Fibroblast of skin of left quadriceps (primary cell): ENCODE data around the gene XYLT1.

Source experiments
- DNase-seq, 2 experiments: peaks; one replicate each; pipeline ENCODE4 v3.0.0-alpha.2; 2013; ENCODE audit warnings: low read depth in 2 of 2

The XYLT1 gene

GRCh38 chr16:17373533-17373932, 97.2 kb downstream of the XYLT1 start:
- no peak for DNase-seq

GRCh38 chr16:17372386-17372785, 98.4 kb downstream of the XYLT1 start:
- DNase-seq, result no peak

- no peak for DNase-seq
These were observed 99.5 kb downstream of the XYLT1 start for GRCh38 chr16:17371299-17371698.

- DNase-seq, result no peak
These were observed 100.0 kb downstream of the XYLT1 start for GRCh38 chr16:17370731-17371285.

DNA sequence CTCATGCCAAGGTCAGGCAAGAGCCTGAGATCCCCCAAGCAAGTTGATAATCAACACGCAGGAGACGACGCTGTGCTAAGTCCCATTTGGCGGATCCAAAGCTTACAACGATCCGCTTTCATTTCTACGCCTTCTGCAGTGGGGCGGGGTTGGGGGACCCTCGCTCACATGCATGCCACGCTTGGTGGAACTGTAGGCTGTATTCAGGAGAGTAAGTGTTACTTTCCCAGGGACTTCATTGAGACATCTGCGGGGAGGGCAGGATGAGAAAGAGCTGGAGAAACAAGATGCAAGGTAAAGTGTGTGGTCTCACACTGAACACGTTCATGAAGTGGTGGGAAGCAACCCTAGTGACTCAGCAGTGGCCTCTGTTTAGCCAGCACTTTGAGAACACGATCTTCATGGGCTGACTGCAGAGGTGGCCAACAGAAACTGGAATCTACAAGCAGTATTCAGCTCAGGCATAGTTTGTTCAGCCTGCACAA, 100.5 kb downstream of the XYLT1 start:
- DNase-seq, result no peak

DNA sequence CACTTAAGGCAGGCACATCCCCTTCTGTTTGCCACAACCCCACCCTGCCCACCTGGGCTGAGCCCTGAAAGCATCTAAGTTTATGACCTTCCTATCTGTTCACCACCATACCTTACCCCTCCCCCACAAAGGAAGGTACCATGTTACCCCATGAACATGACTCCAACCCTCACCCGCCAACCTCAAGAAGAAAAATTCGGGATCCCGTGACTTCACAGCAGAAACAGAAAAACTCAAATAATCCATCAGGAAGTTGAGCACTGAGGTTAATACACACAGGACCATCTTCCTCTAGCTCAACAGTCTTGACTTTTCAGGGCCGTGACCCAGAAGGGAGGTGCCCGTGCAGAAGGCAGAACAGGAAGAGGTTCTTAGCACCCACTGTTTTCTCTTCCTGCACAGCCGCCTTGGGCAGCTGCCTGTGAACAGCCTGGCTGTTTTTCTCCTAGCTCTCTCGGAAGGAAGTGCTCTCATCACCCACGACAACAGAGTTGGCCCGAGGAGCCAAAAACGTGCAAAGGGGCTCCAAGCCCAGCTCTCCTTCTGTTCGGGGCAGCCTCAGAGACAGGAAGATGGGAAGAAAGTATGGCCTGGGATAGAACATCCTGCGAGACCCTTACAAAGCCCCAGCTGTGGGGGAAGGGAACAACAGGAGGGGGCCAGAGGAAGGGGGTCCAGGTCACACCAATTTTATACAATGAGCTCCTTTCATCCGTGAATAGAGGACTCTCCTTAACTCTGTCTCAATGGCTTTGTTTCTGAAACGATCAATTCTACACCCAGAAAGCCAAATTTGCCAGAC, 101.1 kb downstream of the XYLT1 start:
- no peak for DNase-seq

- no peak for DNase-seq
These were observed 101.8 kb downstream of the XYLT1 start for GRCh38 chr16:17368951-17369350.

- DNase-seq, result no peak
These were observed 102.3 kb downstream of the XYLT1 start for GRCh38 chr16:17368446-17368845.

GRCh38 chr16:17367923-17368322, 102.8 kb downstream of the XYLT1 start:
- peak; percentile 82 to 87 for DNase-seq

DNA sequence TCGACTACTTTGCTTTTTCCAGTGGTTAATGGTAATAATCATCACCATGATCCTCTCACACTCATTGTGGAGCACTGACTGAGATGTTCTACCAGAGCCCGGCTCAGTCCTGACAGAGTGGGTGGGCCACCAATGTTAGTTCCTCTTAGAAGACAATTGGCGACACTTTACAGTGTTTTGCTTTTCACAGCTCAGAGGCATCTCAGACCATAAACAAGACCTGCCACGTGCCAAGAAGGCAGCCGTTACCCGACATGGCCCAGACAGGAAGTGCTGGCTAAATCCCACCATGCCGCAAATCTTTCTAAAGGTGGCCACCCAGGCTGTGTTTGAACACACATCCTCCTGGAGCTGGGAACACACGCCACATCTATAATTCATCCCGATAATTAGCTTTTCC, 103.7 kb downstream of the XYLT1 start:
- no peak for DNase-seq

- DNase-seq, result no peak
These were observed 104.3 kb downstream of the XYLT1 start for GRCh38 chr16:17366299-17366961.

DNA sequence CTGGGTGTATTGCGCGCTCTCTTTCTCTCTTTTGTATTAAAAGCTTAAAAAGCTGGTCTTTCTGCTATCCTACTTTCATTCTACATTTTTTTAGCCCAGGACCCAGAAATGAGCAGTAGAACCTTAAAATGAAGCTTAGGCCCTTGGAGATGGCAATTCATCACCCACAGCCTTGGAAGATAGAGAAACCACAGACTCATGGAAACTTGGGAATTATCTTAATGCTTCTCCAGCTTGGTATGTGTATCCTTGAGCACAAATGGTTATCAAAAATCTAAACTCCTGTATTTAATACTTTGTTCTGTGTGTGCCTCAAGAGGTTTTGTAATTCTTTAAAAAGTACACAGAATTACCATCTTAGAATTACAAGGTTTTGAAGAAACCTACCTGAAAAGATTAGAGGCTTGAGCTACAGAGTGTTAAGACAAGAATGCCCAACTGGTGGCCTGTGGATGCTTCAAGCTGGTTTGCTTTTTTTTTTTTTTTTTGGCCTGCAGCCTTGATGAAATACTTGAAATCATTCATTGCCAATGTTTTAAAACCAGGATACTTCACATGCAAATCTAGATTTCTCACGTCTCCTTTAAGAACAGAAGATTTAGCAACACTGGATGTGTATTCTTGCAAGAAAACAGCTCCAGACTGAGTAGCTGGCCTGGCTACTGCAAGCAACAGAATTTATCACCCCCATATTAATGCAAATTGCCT, 105.0 kb downstream of the XYLT1 start:
- DNase-seq, result peak in 1 of 2 experiments; percentile 45

DNA sequence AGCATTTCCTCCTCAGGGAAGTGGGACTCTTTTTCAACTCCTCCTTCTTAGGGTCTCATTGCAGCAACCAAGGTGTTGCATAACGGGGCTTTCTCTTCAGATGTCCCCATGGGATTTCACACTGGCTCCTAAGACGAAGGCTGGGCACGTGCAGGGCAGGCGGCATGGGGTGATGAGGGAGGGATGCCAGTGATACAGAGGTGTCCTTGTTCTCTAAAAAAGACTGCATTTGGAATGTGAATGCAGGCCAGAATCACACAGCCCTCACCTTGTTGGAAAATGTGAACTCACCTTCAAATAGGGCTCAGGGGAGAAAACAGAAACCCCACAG, 105.6 kb downstream of the XYLT1 start:
- DNase-seq, result no peak

DNA sequence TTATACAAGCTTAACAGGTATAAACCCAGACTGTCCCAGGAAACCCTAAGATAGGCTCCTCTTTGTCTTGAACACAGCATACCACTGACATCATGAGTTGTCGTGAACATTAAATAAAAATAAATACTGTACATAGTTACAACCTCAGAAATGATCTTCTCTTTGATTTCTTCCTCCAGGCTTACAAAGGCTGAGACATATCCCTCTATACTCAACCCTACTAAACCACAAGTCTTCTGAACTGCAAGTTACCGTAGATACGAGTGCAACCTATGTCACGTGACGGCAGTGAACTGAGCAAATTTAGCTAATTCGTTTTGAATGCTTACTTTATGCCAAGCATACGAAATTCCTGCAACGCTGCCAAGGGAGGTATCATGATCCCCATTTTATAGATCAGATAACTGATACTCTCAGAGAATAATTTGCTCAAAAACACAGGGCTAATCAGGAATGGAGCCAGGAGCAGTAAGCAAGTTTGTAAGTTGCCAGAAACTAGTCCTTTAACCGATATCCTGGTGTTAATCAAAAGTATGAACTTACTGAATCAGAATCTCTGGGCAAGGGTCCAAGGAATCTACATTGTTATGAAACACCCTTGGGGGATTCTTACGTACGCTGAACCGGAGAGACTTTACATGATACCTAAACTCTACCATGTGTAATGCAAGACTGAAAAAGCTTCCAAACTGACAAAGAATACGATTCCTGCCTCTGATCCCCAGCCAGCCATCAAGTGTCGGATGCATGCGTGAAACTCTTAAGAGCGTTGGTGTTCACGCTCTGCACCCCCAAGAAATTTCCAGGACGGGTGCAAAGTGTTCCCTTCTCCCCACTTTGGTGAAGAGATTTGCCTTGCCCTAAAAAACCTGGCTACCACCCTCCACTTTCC, 106.2 kb downstream of the XYLT1 start:
- peak; percentile 99 for DNase-seq

GRCh38 chr16:17362946-17363345, 107.8 kb downstream of the XYLT1 start:
- no peak for DNase-seq

- DNase-seq, result no peak
These were observed 108.6 kb downstream of the XYLT1 start for GRCh38 chr16:17362183-17362582.

- no peak for DNase-seq
These were observed 110.1 kb downstream of the XYLT1 start for GRCh38 chr16:17360693-17361122.

- no peak for DNase-seq
These were observed 110.9 kb downstream of the XYLT1 start for GRCh38 chr16:17359788-17360390.

DNA sequence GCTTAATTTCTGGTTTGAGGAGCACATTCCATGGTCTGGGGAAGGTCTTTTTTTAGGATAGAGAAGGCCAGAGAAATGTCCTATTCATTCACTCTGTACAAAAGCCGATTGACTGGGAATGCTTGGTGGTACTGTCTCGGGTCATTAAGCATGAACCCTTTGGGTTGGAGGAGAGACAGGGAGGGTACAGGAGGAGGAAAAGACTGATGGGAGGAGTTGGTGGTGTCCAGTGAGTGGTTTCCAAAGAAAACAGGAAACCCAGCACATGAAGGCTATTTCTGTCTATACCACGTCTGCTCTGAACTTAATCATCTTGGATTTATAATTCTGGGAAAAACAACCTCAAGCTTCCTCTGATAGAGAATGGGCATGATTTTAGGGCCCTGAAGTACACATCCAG, 111.9 kb downstream of the XYLT1 start:
- no peak for DNase-seq

GRCh38 chr16:17358355-17358754, 112.4 kb downstream of the XYLT1 start:
- no peak for DNase-seq
